Lung (tissue), 12 donors: Measurements from ENCODE around the gene FRMD4A. TPM values are rescaled to one million over a fixed set of nuclear protein-coding genes. Genes with fewer than 3 reads are reported as not detected.
"Not testable (repeated sequence)": the region's sequence is repeated elsewhere in the genome, so short reads cannot be mapped to it uniquely, and the experiment has no call there.

Experiments
- ATAC-seq: fragments of 200-7000 bp; cut with Tn5 transposase; one replicate; pipeline ENCODE4 v1.9.1; 2020; ENCODE audit warnings: moderate number of reproducible peaks; ENCODE audit not compliant: insufficient read depth, low FRiP score
- DNase-seq, 3 donors: peaks; one replicate each; pipeline ENCODE4 v3.0.0-alpha.2; 2013 to 2017
- H3K27ac ChIP-seq, 2 donors: one replicate each; pipeline ENCODE4 v1.5.1; 2013; ENCODE audit warnings: mild to moderate bottlenecking in 2 of 2, moderate library complexity in 2 of 2, control low read depth in 1 of 2, inconsistent platforms in 1 of 2, low read depth in 1 of 2, low read length in 1 of 2
- H3K27me3 ChIP-seq, 3 donors: one replicate each; pipeline ENCODE4 v1.5.1; 2013; ENCODE audit warnings: low read length in 2 of 3; ENCODE audit not compliant: control insufficient read depth in 3 of 3, insufficient read depth in 3 of 3
- H3K36me3 ChIP-seq, 4 donors: one replicate each; pipeline ENCODE4 v1.5.1; 2013; ENCODE audit warnings: low read length in 4 of 4, mild to moderate bottlenecking in 1 of 4, moderate library complexity in 1 of 4; ENCODE audit not compliant: control insufficient read depth in 4 of 4, insufficient read depth in 4 of 4
- H3K4me1 ChIP-seq, 5 donors: one replicate each; pipeline ENCODE4 v1.5.1; 2013; ENCODE audit warnings: low read length in 5 of 5, mild to moderate bottlenecking in 2 of 5, moderate library complexity in 1 of 5; ENCODE audit not compliant: control insufficient read depth in 5 of 5, insufficient read depth in 5 of 5
- H3K4me3 ChIP-seq: one replicate; pipeline ENCODE4 v1.5.1; 2013; ENCODE audit warnings: mild to moderate bottlenecking, control low read depth, moderate library complexity
- H3K9ac ChIP-seq, 2 donors: one replicate each; pipeline ENCODE4 v1.5.1; 2013; ENCODE audit warnings: low read length in 2 of 2, control low read depth in 1 of 2; ENCODE audit not compliant: insufficient read depth in 1 of 2
- H3K9me3 ChIP-seq, 4 donors: one replicate each; pipeline ENCODE4 v1.5.1; 2013; ENCODE audit warnings: low read length in 3 of 4, mild to moderate bottlenecking in 1 of 4, moderate library complexity in 1 of 4; ENCODE audit not compliant: control insufficient read depth in 4 of 4, insufficient read depth in 3 of 4
- WGBS, 2 donors: extraction: QIAGEN DNeasy Blood & Tissue Kit; methylation state at CpG; one replicate each; pipeline ENCODE4 v1.1.7; 2013; 5-methylcytosine and 5-hydroxymethylcytosine counted together
- polyA plus RNA-seq, 2 donors: library from polyadenylated mRNA; stranded (reverse); fragments of 200-250 nt; gene quantifications; one replicate each; pipeline ENCODE4 v1.2.1, GENCODE V29; 2013
- total RNA-seq, 2 donors: library from RNA; depleted of rRNA in 1 of 2; stranded (reverse); fragments of >200 nt in 1 of 2; gene quantifications; one replicate each; pipeline ENCODE4 v1.2.1, GENCODE V29; 2014 to 2021
- TF ChIP-seq, protein P1 (sequence below): IDR thresholded peaks from 2 replicates; pipeline ENCODE4 v1.5.1; 2012; ENCODE audit warnings: mild to moderate bottlenecking; ENCODE audit errors: control extremely low read depth, extremely low read depth
- donor health status: control.
- donor health status: control.
- donor health status: Bipolar disorder and iron deficiency.
- donor health status: healthy.
- donor health status: DM: yes; HTN: yes; CAD: no.

The FRMD4A gene
- total and polyA plus RNA-seq, 4 donors: 12.0 to 64.5 (median 29.3) TPM

DNA sequence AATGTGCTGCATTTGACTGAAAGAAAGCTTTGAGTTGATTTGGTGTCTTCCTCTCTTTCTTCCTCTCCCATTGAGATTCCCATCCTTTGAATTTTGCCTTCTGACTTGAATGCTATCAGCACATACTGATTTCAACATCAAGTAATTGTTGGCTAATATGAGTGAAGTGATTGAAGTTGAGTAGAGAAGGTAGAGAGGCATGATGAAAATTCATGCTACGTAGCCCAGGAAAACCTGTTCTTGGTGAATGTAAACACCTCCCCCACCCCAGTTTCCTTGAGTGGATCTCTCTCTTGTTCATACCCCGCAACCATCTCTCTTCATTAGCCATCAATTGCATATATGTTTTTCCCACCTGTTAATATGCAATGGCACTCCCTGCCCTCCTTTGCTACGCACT is 193.3 kb downstream of the FRMD4A start:
- peaks cover 0 to under 1% (median 0%) of the 10 kb centered on the region in 5 donors for H3K4me1 ChIP-seq
- H3K27me3 ChIP-seq: peaks cover 0 to 8% (median 0%) of the 10 kb centered on the region in 3 donors
- no peak for ATAC-seq
- no peak overlapping the region for H3K9ac ChIP-seq
- DNase-seq: no peak
- H3K36me3 ChIP-seq: no peaks in the 10 kb centered on the region
- TF ChIP-seq, protein P1, sequence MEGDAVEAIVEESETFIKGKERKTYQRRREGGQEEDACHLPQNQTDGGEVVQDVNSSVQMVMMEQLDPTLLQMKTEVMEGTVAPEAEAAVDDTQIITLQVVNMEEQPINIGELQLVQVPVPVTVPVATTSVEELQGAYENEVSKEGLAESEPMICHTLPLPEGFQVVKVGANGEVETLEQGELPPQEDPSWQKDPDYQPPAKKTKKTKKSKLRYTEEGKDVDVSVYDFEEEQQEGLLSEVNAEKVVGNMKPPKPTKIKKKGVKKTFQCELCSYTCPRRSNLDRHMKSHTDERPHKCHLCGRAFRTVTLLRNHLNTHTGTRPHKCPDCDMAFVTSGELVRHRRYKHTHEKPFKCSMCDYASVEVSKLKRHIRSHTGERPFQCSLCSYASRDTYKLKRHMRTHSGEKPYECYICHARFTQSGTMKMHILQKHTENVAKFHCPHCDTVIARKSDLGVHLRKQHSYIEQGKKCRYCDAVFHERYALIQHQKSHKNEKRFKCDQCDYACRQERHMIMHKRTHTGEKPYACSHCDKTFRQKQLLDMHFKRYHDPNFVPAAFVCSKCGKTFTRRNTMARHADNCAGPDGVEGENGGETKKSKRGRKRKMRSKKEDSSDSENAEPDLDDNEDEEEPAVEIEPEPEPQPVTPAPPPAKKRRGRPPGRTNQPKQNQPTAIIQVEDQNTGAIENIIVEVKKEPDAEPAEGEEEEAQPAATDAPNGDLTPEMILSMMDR: no peak
- peaks cover 0 to 3% (median 0%) of the 10 kb centered on the region in 4 donors for H3K9me3 ChIP-seq
- no peak overlapping the region for H3K4me3 ChIP-seq
- no peak overlapping the region for H3K27ac ChIP-seq
- 61 to 70% methylated on average over 3 of the region's 3 CpGs for WGBS, 2 donors

DNA sequence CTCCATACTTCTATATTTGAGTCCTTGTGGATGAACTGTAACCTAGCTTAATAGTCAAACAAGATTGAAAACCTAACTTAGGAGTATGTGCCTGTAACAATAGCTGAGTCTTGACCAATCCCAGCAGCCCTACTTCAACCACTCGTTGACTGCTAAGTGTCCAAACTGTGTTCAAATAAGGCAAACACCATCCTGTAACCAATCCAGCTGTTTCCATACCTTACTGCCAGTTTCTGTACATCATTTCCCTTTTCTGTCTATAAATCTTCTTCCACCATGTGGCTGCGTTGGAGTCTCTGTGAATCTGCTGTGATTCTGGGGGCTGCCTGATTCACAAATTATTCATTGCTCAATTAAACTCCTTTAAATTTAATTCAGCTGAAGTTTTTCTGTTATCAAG is 195.5 kb downstream of the FRMD4A start:
- not testable (repeated sequence) for H3K9ac ChIP-seq, H3K4me1 ChIP-seq, DNase-seq, H3K4me3 ChIP-seq, H3K36me3 ChIP-seq, ATAC-seq, H3K27me3 ChIP-seq, H3K9me3 ChIP-seq, H3K27ac ChIP-seq
- WGBS, 2 donors: 28 to 54% methylated on average over 2 of the region's 2 CpGs

DNA sequence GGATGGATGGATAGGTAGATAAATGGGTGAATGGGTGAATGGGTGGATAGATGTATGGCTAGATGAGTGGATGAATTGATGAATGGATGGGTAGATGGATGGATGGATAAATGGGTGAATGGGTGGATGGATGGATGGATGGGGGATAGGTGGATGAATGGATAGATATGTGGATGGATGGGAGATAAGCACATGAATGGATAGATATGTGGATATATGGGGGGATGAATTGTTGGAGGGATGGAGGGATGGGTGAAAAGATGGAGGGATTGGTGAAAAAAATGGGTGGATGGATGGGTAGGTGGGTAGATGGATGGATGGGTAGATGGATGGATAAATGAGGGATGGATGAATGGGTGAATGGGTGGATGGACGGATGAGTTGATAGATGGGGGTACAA is 196.4 kb downstream of the FRMD4A start:
- Histone ChIP-seq H3K9me3 (peaks cover 0 to 3% (median 0%) of the 10 kb centered on the region in 4 donors), H3K9ac (no peak overlapping the region), H3K36me3 (no peaks in the 10 kb centered on the region), H3K27me3 (no peaks in the 10 kb centered on the region), H3K4me3 (no peak overlapping the region), H3K27ac (no peak overlapping the region), H3K4me1 (no peaks in the 10 kb centered on the region)
- no peak for ATAC-seq
- TF ChIP-seq, protein P1: no peak
- WGBS, 2 donors: 81 to 87% methylated on average over 1 of the region's 1 CpG
- DNase-seq: no peak

DNA sequence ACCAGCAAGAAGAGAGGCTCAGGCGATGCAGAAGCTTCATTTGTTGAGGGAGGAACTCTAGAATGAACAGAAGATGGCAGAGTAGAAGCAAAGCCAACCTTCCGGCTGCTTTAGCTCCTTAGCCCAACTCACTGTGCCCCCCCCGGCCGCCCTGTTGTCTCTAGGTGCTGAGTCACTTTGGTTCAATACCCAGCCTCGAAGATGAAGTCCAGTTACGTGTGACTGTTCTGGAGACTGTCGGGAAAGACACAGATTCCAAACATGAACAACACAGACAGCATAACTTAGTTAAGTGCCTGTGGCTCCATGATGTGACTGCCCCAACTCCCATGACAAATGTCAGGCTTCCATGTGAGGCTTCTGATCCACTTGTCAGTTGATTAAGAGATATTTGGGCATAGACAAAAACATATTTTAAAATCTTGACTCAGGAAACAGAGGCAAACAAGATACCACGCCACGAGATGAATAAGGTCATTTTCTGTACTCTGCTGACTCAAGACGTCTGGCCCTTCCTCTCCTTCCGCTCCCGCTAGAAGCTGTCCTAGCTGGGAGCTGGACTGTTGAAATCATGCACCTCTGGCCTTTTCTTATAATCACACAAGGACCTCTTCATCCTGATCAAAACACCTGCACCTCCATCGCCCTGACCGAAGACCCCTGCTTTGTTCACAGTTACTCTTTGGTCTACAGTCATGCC is 199.3 kb downstream of the FRMD4A start:
- 86 to 91% methylated on average over 14 of the region's 14 CpGs for WGBS, 2 donors
- no peak for DNase-seq
- TF ChIP-seq, protein P1: no peak

More for the DNA sequence above, 199.3 kb downstream of the FRMD4A start:
- no peak overlapping the region for H3K4me3 ChIP-seq
- no peak overlapping the region for H3K27ac ChIP-seq
- H3K27me3 ChIP-seq: no peaks in the 10 kb centered on the region
- peaks cover 0 to 3% (median 0%) of the 10 kb centered on the region in 4 donors for H3K9me3 ChIP-seq
- H3K4me1 ChIP-seq: no peaks in the 10 kb centered on the region
- ATAC-seq: no peak
- H3K36me3 ChIP-seq: no peaks in the 10 kb centered on the region
- no peak overlapping the region for H3K9ac ChIP-seq
